Ureter (tissue), 1 donor: ENCODE data around the gene CALU. TPM values are rescaled to one million over a fixed set of nuclear protein-coding genes. Genes with fewer than 3 reads are reported as not detected.

Experiments used
- DNase-seq: peaks from one replicate; pipeline ENCODE4 v3.0.0-alpha.2; 2020; ENCODE audit warnings: low spot score
- total RNA-seq: library from RNA; stranded (reverse); gene quantifications from one replicate; pipeline ENCODE4 v1.2.4, GENCODE V29; 2023
- donor health status: DM: yes; HTN: yes; CAD: no.

CALU gene
- total RNA-seq, 1 donor from 2014 or later, result 82.5 TPM

- DNase-seq, result no peak
Observed at GRCh38 chr7:128785738-128786137, 46.6 kb downstream of the CALU start.

DNA sequence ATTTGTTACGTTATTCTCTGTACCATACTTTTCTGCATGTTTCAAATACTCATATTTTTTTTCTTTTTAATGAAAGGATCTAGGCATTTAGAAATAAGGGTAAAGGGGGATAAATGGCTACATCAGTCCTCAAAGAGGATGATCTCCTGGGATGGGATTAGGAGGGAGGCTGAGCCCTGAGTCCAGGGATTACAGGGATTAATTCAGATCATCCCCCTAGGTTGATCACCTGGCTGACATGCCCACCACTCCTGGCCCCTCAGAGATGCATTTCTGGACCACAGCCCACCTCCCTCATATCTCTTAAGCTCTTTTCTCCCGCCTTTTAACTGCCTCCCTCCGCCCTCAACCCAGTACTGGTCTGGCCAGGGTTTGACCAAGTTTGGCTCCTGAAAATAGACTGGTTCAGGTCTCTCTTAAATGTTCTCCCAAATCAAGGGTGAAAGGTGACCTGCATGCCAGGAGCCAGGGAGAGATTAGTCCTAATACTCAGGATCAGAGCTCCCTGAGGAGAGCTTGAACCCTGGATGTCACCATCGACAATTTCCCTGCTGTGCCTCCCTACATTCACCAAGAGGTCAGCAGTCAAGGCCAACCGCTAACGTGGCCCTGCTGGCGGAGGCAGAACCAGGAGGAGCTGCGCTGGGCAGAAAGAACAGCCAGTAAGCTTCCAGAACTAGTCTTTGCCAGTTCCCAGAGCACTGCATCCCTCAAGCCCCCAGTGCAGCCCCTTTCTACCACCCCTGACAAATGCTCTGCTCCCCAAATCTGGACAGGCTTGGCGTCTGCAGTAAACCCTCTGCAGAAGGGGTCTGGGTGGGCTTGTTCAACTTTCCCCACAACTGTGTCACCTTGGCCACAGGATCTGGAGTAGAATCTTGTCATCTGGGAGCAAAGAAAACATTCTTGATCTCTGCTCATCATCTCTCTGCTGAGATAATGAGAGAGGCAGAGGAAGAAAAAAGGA is 49.6 kb downstream of the CALU start:
- DNase-seq, result no peak

DNA sequence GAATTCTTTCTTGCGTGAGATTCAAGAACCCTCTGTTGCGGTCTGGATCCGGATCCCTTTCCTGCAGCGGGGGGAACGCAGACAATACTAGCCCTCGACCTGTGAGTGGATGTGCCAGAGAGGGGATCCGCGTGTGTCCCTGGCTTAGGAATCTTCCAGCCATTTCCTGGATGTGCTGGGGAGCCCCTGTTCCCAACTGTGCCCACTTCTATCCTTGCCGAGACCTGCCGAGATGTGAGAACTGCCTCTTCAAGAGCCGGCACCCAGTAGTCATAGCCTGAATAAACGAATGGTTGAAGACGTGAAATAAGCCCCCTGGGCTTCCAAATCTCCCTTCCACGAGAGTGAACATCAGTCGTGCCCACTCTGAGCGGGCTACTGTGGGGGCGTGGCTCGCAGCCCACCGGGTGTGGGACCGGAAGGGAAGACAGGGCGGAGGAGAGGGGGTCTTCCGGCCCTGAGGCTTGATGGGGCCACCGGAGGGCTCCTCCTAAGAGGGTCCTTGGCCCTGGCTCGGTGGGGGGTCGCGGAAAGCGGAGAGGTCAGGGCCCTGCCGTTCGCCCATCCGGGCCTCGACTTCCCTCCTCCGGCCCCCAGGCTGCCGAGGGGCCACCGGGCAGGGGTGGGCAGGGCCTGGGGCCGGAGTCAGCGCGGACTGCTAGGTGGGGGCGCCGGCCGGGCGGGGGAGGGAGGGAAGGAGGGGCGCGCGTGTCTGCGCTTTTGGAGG is 51.3 kb downstream of the CALU start:
- no peak for DNase-seq

DNA sequence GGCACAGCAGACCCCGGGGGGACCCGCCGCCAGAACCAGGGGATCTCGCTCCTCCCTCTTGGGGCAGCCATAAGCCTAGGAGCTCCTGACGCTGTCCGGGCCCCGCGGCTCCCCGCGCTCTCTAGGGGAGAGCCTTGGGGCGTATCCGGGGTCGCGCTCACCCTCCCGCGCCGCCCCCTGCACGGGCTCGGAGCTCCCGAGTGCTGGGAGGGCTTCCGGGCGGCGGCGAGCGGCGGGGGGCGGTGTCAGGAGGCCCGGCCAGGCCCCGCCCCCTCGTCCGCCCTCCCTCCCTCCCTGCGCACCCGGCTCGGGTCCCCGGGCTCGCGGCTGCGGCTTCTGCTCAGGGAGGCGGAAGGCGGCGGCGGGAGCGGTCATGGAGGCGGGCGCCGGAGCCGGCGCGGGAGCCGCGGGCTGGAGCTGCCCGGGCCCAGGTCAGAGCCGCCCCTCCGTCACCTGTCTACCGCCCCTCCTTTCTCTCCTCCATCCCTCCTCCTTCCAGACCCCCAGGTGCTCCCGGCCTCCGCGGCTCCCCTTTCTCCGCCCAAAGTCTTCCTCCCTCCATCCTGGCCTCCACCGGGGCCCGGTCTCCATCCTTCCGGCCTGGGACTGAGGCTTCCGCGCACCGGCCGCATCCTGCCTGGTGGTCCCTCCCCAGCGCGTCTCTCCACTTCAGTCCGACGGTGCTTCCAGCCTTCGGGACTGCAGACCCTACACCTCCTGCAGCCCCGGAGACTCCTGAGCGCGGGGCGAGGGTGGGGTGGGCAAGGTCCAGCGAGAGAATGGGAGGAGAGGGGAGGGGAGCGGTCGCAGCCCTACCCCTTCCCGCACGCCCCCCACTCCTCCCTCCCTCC is 52.2 kb downstream of the CALU start, which contains the start of gene CCDC136:
Gene CCDC136, plus strand, starts transcription at position 848 of the 851 bp plus-strand sequence. CDS start 444 bp downstream, outside the sequence.
- DNase-seq, result peak; percentile 68

DNA sequence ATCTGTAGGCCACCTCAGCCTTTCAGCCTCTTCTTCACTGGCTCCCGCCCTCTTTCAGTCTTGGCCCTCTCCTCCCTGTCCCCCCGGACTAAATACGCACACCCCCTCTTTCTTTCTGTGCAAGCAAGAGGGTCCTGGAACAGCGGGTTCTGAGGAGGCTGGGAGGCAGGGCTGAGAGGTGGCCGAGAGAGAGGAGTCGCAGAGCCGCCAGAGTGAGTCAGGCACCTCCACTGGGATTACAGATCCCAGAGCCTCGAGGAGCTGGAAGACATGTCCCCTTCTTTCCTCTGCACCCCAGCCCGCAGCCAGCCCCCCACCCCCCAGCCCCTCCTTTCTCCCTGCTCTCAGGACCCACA is 52.8 kb downstream of the CALU start:
- DNase-seq, result no peak

DNA sequence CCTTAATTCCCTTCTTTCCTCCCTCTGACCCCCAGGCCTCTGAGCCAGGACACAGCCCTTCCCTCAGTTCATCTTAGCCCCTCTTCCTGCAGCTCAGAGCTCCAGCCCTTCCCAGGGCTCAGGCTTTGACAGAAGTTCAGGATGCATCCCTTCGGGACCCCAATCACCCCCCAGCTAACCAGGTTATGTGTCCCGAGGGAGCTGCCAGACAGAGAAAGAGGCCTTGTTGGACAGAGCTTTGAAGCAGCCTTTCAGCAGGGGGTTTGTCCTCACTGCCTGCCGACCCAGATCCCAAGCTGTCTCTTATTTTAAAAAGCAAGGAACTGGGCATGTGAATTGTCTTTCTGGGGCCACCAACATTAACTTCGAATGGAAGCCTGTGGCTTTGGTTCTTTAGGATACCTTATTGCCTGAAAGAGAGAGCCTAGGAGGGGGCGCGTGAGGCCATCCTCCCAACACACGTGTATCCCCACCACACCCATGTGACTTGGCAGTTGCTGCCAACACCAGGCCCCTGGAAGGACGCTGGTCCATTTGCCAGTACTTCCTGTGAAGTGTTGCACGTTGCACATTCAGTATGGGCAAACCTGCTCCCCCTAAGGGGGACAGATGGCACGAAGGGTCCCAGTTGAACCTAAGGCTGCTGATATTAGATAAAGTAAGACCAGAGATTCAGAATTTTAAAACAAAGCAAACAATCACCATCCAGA is 53.5 kb downstream of the CALU start:
- DNase-seq, result no peak

DNA sequence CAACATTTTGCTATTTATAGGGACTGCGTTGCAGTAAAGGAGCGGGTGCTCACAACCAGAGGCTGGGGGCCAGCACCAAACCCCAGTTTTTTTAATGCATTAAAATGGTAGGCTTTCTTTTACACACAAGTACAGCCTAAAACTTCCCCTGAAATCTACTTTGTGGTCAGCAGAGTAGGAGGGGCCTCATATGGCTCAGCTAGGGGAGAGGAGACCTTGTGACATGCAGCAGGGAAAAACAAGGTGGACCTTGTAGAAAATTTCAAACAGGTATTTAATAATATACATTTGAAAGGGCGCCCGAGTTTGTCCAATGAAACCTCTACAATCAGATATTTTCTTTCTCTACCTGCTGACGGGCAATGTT is 54.0 kb downstream of the CALU start:
- DNase-seq, result no peak

- DNase-seq, result no peak
Observed at GRCh38 chr7:128794020-128794419, 54.9 kb downstream of the CALU start.

DNA sequence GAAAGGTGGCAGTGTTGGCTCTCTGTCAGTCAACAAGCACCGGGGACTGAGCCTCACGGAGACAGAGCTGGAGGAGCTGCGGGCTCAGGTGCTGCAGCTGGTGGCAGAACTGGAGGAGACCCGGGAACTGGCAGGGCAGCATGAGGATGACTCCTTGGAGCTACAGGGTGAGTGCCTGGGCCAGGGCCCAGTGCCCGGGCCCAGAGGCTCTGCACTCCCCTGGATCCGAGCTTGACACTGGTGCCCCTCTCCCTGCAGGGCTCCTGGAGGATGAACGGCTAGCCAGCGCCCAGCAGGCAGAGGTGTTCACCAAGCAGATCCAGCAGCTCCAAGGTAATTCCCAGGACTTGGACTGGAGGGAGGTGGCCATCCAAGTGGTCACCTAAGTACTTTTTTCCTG is 55.3 kb downstream of the CALU start:
- no peak for DNase-seq

GRCh38 chr7:128795129-128795528 is 56.0 kb downstream of the CALU start:
- DNase-seq, result no peak

GRCh38 chr7:128796327-128796726 is 57.2 kb downstream of the CALU start:
- no peak for DNase-seq

GRCh38 chr7:128799451-128799850 is 60.3 kb downstream of the CALU start:
- no peak for DNase-seq

DNA sequence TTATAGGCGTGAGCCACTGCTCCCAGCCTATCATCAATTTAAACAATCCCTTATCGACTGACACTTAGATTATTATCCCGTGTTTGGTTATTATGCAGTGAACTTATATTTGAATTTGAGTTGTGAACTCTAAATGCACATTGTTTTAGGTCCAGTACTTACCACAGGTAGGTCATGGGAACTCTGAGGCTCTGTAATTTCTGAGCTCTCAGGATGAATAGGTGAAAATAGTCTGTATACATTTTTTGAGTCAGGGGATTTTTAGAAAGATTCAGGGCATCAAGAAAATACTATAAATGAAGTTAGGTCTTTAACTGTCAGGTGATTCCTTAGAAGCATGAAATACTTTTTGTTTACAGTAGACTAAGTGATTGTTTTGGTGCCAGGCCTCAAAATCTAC is 61.4 kb downstream of the CALU start:
- no peak for DNase-seq

GRCh38 chr7:128801003-128801402 is 61.8 kb downstream of the CALU start:
- DNase-seq, result no peak

- DNase-seq, result no peak
Observed at GRCh38 chr7:128801667-128802418, 62.7 kb downstream of the CALU start.

GRCh38 chr7:128804484-128804883 is 65.3 kb downstream of the CALU start:
- no peak for DNase-seq

- no peak for DNase-seq
Observed at GRCh38 chr7:128805225-128805624, 66.1 kb downstream of the CALU start.

DNA sequence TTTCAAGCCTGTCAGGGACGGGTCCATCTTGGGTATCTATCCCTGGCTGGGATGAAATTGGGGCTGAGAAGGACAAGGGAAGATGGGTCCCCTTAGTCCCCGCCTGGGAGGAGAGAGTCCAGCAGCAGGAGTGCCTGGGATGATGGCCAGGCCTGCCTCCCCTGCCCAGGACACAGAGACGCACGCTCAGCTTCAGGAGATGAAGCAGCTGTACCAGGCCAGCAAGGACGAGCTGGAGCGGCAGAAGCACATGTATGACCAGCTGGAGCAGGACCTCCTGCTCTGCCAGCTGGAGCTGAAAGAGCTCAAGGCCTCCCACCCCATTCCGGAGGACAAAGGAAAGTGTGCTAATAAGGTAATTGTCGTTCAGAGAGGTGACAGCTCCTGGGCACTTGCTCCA is 68.0 kb downstream of the CALU start:
- DNase-seq, result no peak

DNA sequence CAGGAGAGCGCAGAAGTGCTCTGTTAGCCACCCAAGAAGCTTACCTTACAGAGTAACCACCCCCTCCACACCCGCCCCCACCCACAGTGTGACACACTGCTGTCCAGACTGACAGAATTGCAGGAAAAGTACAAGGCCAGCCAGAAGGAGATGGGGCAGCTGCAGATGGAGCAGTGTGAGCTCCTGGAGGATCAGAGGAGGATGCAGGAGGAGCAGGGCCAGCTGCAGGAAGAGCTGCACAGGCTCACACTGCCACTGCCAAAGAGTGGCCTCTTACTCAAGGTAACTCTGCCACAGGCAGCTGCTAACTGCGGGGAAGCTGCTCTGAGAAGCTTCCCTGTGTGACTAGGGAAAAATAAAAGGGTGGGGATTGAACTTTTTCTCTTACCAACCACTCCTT is 70.2 kb downstream of the CALU start:
- DNase-seq, result no peak

GRCh38 chr7:128810473-128810872 is 71.3 kb downstream of the CALU start:
- no peak for DNase-seq

DNA sequence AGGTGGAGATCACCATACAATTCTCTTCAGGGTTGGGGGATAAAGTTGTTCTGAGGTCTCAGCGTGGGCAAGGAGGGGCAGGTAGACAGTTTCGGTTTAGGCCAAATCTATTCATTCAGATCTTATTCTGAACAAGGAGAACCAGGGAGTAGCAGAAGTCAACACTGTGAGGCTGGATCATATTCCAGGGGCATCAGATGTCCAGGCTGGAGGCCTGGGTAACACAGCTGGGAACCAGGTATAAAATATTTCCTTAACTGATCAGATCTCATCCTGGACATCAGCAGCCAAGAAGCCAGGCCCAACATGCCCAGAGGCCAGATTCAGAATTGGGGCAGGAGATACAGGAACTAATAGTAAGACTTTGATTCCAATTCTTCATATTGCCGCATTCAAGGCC is 71.8 kb downstream of the CALU start:
- no peak for DNase-seq
